Panc1 (cell line): ENCODE results near the gene RNF103. TPM values are rescaled to one million over a fixed set of nuclear protein-coding genes. Genes with fewer than 3 reads are reported as not detected.

Experiments used
- ATAC-seq: fragments of 200-7000 bp; cut with Tn5 transposase; 2 replicates; pipeline ENCODE4 v1.9.1; 2020; ENCODE audit warnings: mild to moderate bottlenecking, moderate library complexity
- BruUV-seq: library from RNA; stranded (reverse); fragments of 400-500 nt; replicated peaks from 2 replicates; lab custom pipeline; 2021; lab: Mats Ljungman, UMichigan
- CTCF ChIA-PET: fragments of 300-600 bp; sonication (Branson Sonifier 250); formaldehyde crosslinking; loops from one replicate; lab custom pipeline; 2022; ENCODE audit warnings: antibody characterized with exemption; lab: Charles Lee
- POLR2A ChIA-PET: fragments of 300-600 bp; sonication (Branson Sonifier 250); formaldehyde crosslinking; loops from one replicate; lab custom pipeline; 2022; ENCODE audit warnings: antibody characterized with exemption; lab: Charles Lee
- DNase-seq: peaks from one replicate; pipeline ENCODE4 v3.0.0-alpha.2; 2010; ENCODE audit warnings: low read depth, low spot score
- H3K27ac ChIP-seq: 2 replicates; pipeline ENCODE4 v1.5.1; 2011; ENCODE audit warnings: mild to moderate bottlenecking, low read length, inconsistent platforms
- H3K27me3 ChIP-seq: fragments of 200-500 bp; sonication (Bioruptor generic); 2 replicates; pipeline ENCODE4 v1.6.0; 2014; ENCODE audit warnings: low read length, inconsistent platforms; ENCODE audit not compliant: control insufficient read depth, insufficient read depth
- H3K36me3 ChIP-seq: fragments of 200-500 bp; sonication (Bioruptor generic); 2 replicates; pipeline ENCODE4 v1.5.1; 2014; ENCODE audit warnings: inconsistent platforms, mild to moderate bottlenecking, low read length, moderate library complexity; ENCODE audit not compliant: control insufficient read depth, insufficient read depth
- H3K4me1 ChIP-seq: 2 replicates; pipeline ENCODE4 v1.5.1; 2011; ENCODE audit warnings: inconsistent platforms, mild to moderate bottlenecking, low read length, moderate library complexity; ENCODE audit not compliant: control insufficient read depth, insufficient read depth
- H3K4me3 ChIP-seq, 2 experiments: 2 replicates each; pipeline ENCODE4 v1.5.1; 2011 to 2012; ENCODE audit warnings: low read depth in 2 of 2, low read length in 2 of 2, mild to moderate bottlenecking in 2 of 2, inconsistent platforms in 1 of 2, moderate library complexity in 1 of 2
- H3K9me3 ChIP-seq: fragments of 200-500 bp; sonication (Bioruptor generic); 2 replicates; pipeline ENCODE4 v1.5.1; 2014; ENCODE audit warnings: low read depth, mild to moderate bottlenecking, inconsistent platforms, low read length, moderate library complexity; ENCODE audit not compliant: control insufficient read depth, insufficient read depth
- POLR2AphosphoS5 ChIP-seq: IDR thresholded peaks from 2 replicates; pipeline ENCODE4 v1.6.1; 2012; ENCODE audit warnings: mild to moderate bottlenecking, low read depth, low read length, moderate library complexity
- SIN3A ChIP-seq: IDR thresholded peaks from 2 replicates; pipeline ENCODE4 v1.6.1; 2012; ENCODE audit warnings: low read depth, mild to moderate bottlenecking, low read length, moderate library complexity, borderline replicate concordance; ENCODE audit not compliant: insufficient read depth
- TCF7L2 ChIP-seq: IDR thresholded peaks from 2 replicates; pipeline ENCODE4 v1.6.1; 2011; ENCODE audit warnings: mild to moderate bottlenecking, low read depth, low read length, inconsistent platforms
- in situ Hi-C: cut with HindIII; loops from 2 replicates; pipeline ENCODE4 v1.10.0; 2016; ENCODE audit warnings: low sequenced_read_pairs, low pct_unique_long_range_greater_than_20kb
- intact Hi-C: fragments of 100-400 bp; cut with micrococcal nuclease; formaldehyde crosslinking; loops from one replicate; pipeline ENCODE4 v1.10.0; 2022; ENCODE audit not compliant: unreplicated experiment
- total RNA-seq: library from RNA; stranded (reverse); gene quantifications from one replicate; pipeline ENCODE4 v1.2.1, GENCODE V29; 2021; ENCODE audit not compliant: unreplicated experiment
- TF ChIP-seq, protein P1 (sequence below), 2 experiments: IDR thresholded peaks; 2 replicates each; pipeline ENCODE4 v1.6.1; 2011 to 2012; ENCODE audit warnings: low read depth in 2 of 2, control low read depth in 1 of 2, low read length in 1 of 2, mild to moderate bottlenecking in 1 of 2, moderate library complexity in 1 of 2; ENCODE audit not compliant: insufficient read depth in 1 of 2
- TF ChIP-seq, protein P2 (sequence below): fragments of 450-650 bp; IDR thresholded peaks from 2 replicates; pipeline ENCODE4 v1.5.1; 2017; ENCODE audit warnings: mild to moderate bottlenecking

RNF103 gene
- total RNA-seq, 1 experiment from 2014 or later: 37.6 TPM

DNA sequence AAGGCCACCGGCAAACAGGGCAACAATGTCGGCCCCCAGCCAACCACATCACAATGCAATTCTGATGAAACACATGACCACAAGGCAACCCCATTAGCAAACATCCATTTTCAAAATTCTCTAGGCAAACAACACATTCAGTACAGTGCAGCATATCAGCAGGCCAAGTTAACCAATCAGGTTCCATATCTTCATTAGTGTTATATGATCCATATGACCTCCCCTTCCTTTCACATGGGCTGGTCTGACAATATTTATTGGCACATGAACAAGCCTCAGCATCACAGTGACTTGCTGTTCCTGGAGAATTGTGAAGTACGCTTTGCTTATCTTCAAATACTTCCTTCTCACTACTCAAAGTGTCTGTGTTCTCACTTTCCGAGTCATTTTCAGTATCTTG is 19.8 kb downstream of the RNF103 start:
- Histone ChIP-seq H3K27me3 (no peaks in the 10 kb centered on the region), H3K36me3 (peaks cover 13% of the 10 kb centered on the region), H3K27ac (no peak overlapping the region), H3K9me3 (no peaks in the 10 kb centered on the region), H3K4me3 (no peak overlapping the region), H3K4me1 (no peaks in the 10 kb centered on the region)
- DNase-seq (no peak), ATAC-seq (no peak)
- ChIA-PET POLR2A (no interaction called here), CTCF (no interaction called here)
- no TSS peak for BruUV-seq
- intact Hi-C loops (no loop called here), in situ Hi-C loops (no loop called here)
- TF ChIP-seq POLR2AphosphoS5 (no peak), TCF7L2 (no peak), SIN3A (no peak)
- TF ChIP-seq, protein P1, sequence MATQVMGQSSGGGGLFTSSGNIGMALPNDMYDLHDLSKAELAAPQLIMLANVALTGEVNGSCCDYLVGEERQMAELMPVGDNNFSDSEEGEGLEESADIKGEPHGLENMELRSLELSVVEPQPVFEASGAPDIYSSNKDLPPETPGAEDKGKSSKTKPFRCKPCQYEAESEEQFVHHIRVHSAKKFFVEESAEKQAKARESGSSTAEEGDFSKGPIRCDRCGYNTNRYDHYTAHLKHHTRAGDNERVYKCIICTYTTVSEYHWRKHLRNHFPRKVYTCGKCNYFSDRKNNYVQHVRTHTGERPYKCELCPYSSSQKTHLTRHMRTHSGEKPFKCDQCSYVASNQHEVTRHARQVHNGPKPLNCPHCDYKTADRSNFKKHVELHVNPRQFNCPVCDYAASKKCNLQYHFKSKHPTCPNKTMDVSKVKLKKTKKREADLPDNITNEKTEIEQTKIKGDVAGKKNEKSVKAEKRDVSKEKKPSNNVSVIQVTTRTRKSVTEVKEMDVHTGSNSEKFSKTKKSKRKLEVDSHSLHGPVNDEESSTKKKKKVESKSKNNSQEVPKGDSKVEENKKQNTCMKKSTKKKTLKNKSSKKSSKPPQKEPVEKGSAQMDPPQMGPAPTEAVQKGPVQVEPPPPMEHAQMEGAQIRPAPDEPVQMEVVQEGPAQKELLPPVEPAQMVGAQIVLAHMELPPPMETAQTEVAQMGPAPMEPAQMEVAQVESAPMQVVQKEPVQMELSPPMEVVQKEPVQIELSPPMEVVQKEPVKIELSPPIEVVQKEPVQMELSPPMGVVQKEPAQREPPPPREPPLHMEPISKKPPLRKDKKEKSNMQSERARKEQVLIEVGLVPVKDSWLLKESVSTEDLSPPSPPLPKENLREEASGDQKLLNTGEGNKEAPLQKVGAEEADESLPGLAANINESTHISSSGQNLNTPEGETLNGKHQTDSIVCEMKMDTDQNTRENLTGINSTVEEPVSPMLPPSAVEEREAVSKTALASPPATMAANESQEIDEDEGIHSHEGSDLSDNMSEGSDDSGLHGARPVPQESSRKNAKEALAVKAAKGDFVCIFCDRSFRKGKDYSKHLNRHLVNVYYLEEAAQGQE (IDR thresholded peaks at IDR 0.05; ENCODE audit: insufficient read depth in 1 of 2, low read depth in 2 of 2, low read length in 1 of 2): no peak
- TF ChIP-seq, protein P2, sequence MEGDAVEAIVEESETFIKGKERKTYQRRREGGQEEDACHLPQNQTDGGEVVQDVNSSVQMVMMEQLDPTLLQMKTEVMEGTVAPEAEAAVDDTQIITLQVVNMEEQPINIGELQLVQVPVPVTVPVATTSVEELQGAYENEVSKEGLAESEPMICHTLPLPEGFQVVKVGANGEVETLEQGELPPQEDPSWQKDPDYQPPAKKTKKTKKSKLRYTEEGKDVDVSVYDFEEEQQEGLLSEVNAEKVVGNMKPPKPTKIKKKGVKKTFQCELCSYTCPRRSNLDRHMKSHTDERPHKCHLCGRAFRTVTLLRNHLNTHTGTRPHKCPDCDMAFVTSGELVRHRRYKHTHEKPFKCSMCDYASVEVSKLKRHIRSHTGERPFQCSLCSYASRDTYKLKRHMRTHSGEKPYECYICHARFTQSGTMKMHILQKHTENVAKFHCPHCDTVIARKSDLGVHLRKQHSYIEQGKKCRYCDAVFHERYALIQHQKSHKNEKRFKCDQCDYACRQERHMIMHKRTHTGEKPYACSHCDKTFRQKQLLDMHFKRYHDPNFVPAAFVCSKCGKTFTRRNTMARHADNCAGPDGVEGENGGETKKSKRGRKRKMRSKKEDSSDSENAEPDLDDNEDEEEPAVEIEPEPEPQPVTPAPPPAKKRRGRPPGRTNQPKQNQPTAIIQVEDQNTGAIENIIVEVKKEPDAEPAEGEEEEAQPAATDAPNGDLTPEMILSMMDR: no peak

DNA sequence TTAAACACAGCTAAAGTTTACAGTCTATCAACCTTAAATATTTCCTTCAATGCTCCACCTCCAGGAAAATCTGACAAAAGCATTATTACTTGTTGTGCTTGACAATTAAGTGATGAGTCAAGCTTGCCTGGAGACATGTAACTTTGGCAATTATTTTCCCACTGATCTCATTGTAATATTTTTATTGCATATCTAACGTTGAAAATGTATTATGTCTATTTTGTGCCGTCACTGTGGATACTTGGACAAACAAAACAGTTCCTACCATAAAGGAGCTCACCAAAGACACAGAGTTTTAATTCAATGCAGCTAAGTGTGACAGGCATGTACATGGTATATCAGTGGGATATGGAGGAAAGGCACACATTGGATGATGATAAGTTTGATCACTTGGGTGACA is 24.7 kb downstream of the RNF103 start:
- Histone ChIP-seq H3K4me3 (no peak overlapping the region), H3K27ac (no peak overlapping the region), H3K27me3 (no peaks in the 10 kb centered on the region), H3K36me3 (peaks cover 5% of the 10 kb centered on the region; the same call in 1 of the 2 replicates), H3K4me1 (no peaks in the 10 kb centered on the region), H3K9me3 (no peaks in the 10 kb centered on the region)
- intact Hi-C loops: no loop called here
- ChIA-PET CTCF (no interaction called here), POLR2A (no interaction called here)
- in situ Hi-C loops: no loop called here
- no TSS peak for BruUV-seq
- TF ChIP-seq SIN3A: no peak
- no peak for TF ChIP-seq POLR2AphosphoS5
- TF ChIP-seq, protein P2: no peak
- TF ChIP-seq, protein P1 (IDR thresholded peaks at IDR 0.05; ENCODE audit: insufficient read depth in 1 of 2, low read depth in 2 of 2, low read length in 1 of 2): no peak
- TF ChIP-seq TCF7L2: no peak
- DNase-seq (no peak), ATAC-seq (no peak)
